ENCODE measurements around the gene DRG2.

The DRG2 gene, protein sequence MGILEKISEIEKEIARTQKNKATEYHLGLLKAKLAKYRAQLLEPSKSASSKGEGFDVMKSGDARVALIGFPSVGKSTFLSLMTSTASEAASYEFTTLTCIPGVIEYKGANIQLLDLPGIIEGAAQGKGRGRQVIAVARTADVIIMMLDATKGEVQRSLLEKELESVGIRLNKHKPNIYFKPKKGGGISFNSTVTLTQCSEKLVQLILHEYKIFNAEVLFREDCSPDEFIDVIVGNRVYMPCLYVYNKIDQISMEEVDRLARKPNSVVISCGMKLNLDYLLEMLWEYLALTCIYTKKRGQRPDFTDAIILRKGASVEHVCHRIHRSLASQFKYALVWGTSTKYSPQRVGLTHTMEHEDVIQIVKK

DNA sequence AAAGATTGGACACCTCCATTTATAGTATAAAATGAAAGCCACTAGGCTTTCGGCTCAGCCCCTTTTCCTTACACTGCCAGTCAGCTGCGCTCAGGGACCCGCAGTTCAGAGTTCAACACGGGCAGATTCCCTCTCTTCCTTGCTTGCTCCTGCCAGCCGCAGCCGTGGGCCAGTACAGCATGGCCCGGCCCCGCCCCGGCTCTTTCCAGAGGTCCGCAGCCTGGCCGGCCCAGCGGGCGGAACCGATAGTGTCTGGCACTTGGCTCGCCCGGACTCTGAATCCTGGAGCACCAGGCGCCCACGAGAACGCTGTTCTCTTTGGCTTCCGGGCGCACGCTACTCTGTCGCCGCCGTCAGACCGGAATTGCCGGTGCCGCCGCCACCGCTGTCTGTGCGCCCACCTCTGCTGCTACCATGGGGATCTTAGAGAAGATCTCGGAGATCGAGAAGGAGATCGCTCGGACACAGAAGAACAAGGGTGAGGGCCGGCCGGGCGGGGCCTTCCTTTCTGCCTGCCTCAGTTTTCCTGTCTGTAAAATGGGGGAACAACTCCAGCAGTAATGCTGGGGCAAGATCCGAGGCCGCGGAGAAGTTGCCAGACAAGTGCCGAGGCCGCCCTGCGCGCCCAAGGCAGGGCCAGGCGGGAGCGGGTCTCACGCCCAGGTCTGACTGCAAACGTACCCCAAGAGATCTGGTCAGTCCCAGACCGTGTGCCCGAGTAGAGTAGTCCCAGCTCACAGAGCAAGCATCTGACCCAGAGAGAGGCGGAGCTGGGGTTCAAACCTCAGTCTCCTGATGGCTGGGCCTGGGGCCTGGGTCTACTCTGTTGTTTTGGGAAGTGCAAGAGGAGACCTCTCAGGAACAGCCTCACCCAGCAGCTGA is at the start of gene DRG2:
TSS of gene DRG2 (plus strand) at position 339 of the 882 bp plus-strand sequence. CDS start at position 415, 76 bp downstream.
- peak; percentile 83 to 90 for DNase-seq (ENCODE audit: low read depth in 2 of 2)

DNA sequence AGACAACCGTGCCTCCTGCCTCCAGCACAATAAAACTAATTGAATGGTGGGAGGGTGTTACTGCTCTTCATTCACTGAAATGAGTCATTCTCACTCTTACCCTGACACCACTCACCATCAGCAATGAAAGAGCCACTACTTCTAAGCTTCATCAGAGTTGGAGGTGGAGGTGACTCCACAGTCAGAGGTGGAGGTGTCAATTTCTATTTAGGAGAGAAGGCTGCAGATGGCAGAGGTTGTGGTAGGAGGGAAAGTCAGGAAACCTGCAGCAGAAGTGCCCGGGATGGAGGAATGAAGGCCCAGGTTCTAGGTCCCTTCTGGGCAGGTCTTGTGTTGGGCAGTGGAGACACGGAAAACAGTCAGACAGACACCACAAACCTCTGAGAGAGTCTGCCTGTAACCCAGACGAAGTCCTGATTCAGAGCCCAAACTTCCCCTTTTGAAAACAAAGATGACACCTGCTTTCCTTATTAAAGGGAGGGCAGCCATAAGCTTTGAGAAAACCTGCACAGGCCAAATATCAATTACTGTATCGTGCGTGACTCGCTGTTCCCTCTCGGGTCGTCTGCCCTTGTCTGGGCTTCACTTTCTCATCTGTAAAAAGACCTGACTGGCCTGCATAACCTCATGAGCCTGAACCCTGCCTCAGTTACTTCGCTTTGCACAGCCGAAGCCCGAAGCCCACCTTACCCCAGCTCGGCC is 49.4 kb upstream of the DRG2 start:
- peak in 1 of 2 donors; percentile 19 for DNase-seq (ENCODE audit: low read depth in 2 of 2)

DNA sequence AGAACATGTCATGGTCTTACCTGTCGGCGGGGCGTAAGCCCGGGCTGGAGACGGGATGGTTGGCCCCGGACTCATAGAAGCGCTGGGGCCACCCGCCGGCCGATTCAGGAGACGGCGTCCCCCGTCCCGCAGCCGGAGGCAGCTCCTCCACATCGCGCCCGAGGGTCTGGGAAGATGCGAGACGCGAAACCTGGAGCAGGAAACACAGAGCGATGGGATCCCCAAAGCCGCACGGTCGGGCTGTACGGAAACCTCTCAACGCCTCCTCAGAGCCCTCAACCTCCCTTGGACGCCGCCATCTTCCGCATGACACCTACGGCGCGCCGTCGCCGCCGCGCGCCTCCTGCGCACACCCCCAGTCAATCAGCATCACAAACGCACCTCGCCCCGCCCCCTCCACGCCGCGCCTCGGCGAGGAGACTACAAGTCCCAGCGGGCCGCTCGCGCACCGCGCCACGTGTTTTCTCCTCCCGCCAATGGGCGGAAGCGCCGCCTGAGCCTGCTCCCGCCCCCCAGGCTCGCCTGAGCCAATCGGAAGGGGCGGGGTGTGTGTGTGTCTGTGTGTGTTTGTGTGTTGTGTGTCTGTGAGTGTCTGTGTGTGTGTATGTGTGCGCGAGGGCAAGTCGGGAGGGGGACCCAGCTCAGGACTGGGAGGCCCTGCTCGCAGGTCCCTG is 48.8 kb upstream of the DRG2 start, which contains the start of the genes ATPAF2 and GID4:
TSS of gene ATPAF2 (minus strand) at position 308 of the 674 bp plus-strand sequence. CDS start at position 153, 155 bp downstream.
TSS of gene GID4 (plus strand) at position 548 of the 674 bp plus-strand sequence. CDS start at position 605, 57 bp downstream.
- peak; percentile 100 for DNase-seq (ENCODE audit: low read depth in 2 of 2)

DNA sequence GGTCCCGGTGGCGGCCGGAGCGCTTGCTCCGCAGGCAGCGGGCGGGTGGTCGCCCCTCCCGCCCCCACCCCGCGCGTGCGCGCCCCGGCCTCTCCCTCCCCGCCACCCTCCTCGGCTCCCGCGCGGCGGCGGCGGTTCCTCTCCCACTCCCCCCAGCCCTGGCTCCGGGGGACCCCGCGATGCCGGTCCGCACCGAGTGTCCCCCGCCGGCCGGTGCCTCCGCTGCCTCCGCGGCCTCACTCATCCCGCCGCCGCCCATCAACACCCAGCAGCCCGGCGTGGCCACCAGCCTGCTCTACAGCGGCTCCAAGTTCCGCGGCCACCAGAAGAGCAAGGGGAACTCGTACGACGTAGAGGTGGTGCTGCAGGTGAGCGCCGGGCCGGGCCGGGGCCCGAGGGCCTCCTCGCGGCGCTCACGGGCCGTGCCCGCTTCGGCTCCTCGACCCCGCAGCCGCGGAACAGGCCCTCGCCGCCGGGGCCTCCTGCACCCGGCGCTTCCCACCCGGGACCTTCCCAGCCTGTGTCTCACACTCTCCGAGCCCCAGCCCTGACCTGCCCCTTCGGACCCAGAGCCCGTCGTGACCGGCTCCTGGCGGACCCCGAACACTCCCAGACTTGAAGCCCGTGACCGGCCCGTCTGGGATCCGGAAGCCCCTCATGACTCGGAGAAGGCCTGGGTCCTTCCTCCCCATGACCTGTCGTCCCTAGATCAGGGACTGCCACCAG is 48.0 kb upstream of the DRG2 start:
- DNase-seq (ENCODE audit: low read depth in 2 of 2) = no peak

DNA sequence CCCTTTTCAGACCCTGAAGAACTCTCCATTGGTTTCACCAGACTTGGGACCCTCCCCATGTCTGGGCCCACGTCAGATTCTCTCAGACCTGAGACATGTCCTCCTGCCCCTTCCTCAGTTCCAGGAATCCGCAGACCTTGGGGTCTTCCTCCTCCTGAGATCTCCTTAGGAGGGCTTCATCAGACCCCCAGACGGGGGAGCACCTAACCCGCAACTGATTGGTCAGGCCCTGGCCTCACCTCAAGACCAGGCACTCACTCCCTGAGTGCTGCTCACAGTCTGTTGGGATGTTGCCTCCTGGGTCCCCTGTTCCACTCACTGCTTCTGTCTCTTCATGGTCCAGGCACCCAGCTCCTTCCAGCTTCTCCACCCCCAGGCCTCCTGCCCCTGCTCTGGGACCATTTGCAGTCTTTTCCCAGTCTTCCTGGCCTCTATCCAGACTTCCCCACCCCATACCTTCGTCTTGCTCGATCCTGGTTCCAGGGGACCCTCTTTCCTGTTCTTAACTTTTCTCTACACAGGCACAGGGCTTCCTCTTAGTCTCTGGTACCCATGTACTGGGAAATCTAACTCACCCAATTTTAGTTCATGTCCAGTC is 47.4 kb upstream of the DRG2 start:
- DNase-seq (ENCODE audit: low read depth in 2 of 2) = no peak

DNA sequence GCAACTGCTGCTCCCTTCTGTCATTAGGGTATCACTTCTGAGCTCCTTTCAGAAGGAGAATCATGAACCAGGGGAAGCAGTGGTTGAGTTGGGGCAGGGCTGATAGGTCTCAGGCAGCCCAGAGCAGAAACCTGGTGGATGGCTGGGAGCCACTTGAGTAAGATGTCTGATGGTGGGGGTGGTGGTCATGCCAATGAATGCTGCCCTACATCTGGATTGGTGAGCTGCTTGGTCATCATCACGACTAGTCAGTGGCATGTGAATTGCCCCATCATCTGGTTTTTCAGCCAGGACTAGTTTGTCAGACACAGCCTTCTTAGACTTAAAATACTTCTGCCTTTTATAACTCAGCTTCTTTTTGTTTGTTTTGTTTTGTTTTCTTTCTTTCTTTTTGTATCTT is 46.0 kb upstream of the DRG2 start:
- DNase-seq (ENCODE audit: low read depth in 2 of 2) = no peak

DNA sequence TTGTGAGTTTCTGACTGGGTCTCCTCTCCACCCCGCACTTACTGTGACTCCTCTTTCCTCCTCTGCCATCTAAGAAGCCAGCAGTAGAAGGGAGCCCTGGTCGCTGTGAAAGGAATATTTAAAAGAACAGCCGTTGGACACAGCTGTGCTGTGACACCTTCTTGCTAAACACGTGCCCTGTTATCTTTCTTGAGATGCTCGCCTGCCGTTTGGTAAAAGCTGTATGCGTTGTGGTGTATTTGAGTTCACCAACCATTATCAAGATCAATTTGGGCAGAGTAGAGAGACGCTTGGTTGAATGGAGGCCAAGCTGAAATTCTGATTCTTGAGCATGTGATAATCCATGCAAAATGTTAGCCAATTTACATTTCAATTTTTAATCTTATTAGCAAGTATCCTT is 44.8 kb upstream of the DRG2 start:
- DNase-seq (ENCODE audit: low read depth in 2 of 2) = no peak

DNA sequence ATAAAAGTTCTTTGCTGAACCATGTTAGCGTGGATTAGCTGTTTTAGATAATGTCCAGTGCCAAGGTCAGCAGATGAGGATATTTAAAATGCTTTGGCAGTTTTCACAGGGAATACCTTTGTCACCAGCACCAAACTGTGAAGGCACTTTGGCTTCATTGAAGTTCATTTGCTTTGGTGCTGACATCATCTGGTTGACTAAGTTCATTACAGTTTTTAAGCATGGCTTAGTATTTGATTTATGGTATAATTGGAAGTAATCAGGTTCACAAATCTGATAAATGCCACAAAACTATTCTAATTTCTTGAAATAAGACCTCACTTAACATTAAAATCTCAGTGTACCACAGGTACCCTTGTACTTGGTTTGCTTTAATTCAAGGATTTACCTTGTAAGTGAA is 44.3 kb upstream of the DRG2 start:
- no peak for DNase-seq (ENCODE audit: low read depth in 2 of 2)

DNA sequence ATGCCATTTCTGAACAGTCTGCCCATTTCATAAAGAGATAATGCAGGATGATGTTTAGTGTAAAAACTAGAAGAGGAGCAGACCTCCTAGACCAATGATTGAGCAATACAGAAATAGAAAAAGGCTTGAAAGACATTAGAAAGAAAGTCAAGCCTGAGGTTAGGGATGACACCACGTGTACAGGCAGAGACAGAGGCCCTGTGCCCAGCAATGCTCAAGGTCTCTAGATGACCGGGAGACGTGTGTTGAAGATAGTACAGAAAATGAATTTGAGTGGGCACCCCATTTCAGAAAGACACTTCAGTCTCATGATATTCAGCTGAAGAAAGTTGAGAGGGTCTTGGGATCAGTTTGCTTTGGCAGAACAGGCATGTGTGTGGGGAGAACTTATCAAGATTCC is 43.1 kb upstream of the DRG2 start:
- no peak for DNase-seq (ENCODE audit: low read depth in 2 of 2)

DNA sequence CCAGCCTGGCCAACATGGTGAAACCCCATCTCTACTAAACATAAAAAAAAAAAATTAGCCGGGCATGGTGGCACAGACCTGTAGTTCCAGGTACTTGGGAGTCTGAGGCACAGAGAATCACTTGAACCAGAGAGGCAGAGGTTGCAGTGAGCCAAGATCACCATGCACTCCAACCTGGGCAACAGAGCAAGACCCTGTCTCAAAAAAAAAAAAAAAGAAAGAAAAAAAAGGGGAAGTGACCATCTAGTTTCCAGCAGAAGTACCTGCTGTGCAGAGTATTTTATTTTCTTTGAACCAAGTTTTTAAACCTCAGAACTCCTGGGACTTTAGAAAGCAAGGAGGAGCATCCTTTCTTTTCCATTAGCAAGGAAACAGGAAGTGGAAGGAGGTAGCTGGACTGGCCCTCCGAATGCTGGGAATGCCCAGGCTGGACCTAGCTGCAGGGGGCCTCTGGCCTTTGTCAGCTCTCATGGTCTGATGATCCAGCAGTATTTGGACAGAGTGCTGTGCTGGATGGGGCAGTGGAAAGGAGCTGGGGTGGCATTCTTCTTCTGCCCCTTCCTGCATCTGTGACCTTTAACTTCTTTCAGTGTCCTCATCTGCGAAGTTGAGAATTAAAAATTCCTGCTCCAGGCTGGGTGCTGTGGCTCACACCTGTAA is 41.9 kb upstream of the DRG2 start:
- no peak for DNase-seq (ENCODE audit: low read depth in 2 of 2)

DNA sequence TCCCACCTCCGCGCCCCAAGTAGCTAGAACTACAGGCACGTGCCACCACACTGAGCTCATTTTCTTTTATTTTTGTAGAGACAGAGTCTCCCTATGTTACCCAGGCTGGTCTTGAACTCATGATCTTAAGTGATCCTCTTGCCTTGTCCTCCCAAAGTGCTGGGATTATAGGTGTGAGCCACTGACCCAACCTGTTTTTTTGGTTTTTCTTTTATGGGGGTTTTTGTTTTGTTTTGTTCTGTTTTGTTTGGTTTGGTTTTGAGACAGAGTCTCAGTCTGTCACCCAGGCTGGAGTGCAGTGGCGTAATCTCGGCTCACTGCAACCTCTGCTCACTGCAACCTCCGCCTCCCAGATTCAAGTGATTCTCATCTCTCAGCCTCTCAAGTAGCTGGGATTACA is 32.2 kb upstream of the DRG2 start:
- no peak for DNase-seq (ENCODE audit: low read depth in 2 of 2)

DNA sequence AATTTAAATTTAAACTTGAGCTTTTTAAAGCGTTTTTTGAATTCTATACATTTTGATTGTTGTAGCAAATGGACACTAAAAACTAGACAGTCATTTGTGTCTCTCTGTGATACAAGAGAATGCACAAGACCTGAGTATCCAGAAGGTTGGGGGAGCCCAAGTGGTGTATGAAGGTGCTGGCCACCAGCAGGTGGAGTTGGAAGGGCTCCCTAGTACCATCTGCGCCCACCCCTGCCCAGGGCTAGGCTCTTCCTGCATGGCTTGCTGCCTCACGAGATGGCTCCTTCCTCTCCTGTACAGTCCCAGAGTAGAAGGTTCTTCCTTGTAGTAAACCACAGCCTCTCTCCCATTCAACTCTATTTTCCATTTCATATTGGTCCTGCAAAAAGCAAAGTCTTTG is 31.5 kb upstream of the DRG2 start:
- no peak for DNase-seq (ENCODE audit: low read depth in 2 of 2)

DNA sequence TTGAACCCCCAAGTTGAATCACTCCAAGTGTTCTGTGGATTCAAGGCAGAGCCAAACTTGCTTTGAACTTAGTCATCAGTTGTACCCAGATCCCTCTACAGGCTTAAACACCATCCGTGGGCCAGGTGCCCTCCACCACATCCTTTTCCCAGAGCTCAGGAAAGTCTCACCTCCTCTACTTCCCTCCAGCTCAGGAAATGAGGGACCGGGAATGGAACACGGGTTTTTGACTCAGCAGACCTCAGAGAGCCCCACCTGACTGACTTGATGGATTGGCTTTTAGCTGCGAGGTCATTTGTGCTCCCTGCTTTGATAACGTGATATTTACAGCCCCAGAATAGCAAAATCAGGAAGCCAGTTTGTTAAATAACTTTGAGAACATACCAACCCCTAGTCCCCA is 28.5 kb upstream of the DRG2 start:
- DNase-seq (ENCODE audit: low read depth in 2 of 2) = no peak

DNA sequence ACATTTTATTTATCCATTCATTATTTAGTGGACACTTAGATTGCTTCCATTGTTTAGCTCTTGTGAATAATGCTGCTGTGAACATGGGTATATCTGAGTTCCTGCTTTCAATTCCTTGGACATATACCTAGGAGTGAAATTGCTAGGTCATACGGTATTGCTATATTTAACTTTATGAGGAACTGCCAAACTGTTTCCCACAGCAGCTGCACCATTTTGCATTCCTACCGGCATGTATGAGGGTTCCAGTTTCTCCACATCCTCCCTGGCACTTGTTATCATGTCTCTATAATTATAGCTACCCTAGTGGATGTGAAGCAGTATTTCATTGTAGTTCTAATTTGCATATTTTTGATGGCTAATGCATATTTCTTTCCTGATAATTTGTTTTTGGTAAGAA is 23.7 kb upstream of the DRG2 start:
- no peak for DNase-seq (ENCODE audit: low read depth in 2 of 2)

DNA sequence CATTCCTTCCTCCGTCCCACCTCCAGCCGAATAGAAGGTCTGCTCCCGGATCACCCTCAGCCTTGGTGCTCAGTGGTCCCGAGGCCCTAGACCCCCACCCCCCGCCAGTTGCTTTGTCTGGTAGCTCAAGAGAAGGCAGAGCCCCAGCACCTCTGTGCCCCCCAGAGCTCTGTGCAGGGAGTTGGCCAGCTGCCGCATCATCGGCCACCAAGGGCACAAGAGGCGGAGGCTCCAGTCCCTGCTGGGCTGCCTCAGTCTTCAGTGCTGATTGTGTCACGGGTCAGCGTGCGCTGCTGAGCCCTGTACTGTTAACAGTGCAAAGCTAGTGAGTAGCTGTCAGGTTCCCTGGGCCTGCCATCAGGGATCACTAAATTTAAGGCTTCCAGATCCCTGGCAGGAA is 22.2 kb upstream of the DRG2 start:
- DNase-seq (ENCODE audit: low read depth in 2 of 2) = no peak

DNA sequence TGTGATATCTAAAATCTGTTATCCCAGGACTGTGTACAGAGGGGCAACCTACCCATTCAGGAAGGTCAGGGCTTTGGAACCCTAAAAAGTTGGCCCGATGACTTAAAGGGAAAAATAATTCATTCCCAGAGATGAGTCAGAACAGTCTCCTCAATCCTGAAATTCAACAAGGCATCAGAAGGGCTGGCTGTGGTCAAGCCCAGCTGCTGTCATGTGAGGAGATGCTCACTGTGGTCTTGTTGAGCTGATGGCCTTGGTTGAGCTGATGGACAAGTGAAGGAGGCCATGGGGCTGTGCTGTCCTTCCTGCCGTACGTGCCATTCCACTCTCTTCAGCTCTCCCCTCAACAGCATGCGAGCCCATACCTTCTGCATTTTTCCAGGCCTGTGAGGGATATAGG is 20.9 kb upstream of the DRG2 start:
- DNase-seq (ENCODE audit: low read depth in 2 of 2) = no peak

DNA sequence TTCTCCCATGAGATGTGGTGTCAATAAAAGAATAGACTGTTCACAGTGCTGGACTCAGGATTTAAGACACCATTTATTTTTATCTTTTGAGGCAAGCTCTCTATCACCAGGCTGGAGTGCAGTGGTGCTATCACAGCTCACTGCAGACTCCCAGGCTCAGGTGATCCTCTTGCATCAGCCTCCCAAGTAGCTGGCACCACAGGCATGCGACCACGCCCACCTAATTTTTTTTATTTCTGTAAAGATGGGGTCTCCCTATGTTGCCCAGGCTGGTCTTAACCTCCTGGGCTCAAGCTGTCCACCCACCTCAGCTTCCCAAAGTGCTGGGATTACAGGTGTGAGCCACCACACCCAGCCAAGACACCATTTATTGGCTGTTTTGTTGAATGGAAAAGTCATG is 18.6 kb upstream of the DRG2 start:
- no peak for DNase-seq (ENCODE audit: low read depth in 2 of 2)

DNA sequence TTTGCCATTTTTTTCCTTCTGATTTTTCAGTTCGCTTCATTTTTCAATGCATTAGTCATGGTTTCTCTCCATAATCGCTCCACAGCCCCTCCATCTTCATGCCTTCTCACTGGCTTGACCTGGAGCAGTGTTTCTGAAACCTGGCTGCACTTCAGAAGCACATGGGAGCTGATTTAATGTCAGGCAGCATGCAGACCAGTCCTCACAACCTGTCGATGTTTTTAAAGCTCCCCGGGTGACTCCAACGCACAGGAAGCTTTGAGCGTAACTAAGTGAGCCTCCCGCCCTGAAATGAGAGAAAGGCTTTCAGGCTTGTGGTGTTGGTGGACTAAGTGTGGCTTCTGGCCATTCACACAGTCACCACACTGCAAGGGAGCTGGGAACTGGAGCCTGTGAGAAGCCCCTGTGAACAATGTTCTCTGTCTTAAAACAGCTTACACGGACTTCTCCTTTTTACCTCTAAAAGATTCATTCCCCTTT is 16.8 kb upstream of the DRG2 start:
- no peak for DNase-seq (ENCODE audit: low read depth in 2 of 2)

DNA sequence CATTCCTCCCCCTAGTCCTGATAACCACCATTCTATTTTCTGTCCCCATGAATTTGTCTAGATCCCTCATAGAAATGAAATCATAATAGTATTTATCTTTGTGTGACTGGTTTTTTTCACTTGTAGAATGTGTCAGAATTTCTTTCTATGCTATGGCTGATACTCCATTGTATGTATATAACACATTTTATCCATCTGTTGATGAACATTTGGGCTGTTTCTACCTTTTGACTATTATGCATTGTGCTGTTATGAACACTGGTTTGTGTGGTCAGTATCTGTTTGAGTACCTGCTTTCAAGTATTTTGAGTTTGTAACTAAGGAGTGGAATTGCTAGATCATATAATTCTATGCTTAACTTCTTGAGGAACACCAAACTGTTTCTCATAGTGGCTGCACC is 16.0 kb upstream of the DRG2 start:
- DNase-seq (ENCODE audit: low read depth in 2 of 2) = no peak
